Stimulated activated CD4-positive, alpha-beta T cell treated with anti-CD3 and anti-CD28 coated beads, Interleukin-4, amount 100 ng/mL, for 4 hours (primary cell): ENCODE data around the gene APH1A.
"Not testable (repeated sequence)": the region's sequence is repeated elsewhere in the genome, so short reads cannot be mapped to it uniquely, and the experiment has no call there.

Source experiments
- DNase-seq, 2 experiments: peaks; one replicate each; pipeline ENCODE4 v3.0.0-alpha.2; 2020

The APH1A gene

DNA sequence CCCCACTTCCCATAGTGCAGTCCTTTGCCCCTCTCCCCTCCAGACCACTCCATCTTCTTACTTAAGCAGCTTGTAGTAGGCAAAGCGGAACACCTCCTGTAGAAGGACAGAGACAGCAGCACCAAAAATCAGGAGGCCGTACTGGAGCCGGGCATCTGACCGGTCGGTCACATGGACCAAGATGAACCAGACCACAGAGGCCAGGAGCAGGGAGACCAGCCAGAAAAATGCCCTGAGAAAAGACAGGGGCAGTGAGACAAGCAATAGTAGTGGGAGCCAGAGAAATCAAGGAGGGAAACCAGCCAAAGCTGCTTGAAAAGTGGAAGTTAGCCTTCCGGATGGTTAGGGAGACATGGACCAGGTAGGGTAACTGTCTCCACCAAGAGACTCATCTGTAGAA, 920 bp downstream of the APH1A start:
- no peak for DNase-seq

- DNase-seq, result no peak
Observed at GRCh38 chr1:150263549-150263948, 5.3 kb downstream of the APH1A start.

DNA sequence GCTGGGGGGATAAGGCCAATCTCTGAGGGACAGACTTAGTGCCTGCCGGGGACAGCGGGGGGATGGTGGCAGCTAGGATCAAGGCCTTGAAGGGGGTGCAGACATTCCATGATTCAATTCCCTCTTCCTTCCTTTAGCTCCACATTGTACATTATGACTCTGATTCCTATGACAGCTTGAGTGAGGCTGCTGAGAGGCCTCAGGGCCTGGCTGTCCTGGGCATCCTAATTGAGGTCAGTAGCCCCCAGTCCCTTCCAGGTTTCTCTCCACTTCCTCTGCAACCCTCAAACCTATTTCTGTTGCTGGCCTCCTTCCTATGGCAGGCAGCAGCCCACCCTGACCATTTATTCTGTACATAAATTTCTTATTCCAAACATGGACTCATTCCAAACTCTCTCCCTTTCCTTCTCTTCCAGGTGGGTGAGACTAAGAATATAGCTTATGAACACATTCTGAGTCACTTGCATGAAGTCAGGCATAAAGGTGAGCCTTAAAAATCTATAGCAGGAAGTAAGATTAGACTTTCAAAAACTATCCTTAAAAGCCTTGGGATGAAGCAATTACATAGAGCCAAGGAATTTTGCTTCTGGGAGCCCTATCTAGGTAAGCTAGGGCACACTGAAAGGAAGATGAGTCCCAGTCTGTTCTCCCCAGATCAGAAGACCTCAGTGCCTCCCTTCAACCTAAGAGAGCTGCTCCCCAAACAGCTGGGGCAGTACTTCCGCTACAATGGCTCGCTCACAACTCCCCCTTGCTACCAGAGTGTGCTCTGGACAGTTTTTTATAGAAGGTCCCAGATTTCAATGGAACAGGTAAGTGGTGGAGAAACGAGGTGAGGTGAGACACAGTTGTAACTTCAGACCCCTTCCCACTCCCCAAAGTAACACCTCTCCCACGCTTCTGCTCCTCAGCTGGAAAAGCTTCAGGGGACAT, 6.2 kb downstream of the APH1A start:
- DNase-seq, result no peak

DNA sequence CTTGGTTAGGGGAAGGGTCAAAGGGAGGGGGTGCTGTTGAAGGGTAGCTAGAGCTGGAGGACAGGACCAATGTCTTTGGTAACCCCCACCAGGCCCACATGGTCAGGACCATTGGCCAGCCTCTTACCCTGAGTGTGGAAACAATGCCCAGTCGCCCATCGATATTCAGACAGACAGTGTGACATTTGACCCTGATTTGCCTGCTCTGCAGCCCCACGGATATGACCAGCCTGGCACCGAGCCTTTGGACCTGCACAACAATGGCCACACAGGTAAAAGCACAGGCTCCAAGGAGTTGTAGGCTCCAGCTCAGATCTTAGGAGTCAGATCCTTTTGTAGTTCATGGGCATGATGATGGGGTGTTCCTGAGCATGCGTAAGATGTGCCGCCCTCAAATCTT, 7.4 kb downstream of the APH1A start:
- no peak for DNase-seq

GRCh38 chr1:150259758-150260669, 8.8 kb downstream of the APH1A start:
- no peak for DNase-seq

- no peak for DNase-seq
Observed at GRCh38 chr1:150259217-150259616, 9.6 kb downstream of the APH1A start.

DNA sequence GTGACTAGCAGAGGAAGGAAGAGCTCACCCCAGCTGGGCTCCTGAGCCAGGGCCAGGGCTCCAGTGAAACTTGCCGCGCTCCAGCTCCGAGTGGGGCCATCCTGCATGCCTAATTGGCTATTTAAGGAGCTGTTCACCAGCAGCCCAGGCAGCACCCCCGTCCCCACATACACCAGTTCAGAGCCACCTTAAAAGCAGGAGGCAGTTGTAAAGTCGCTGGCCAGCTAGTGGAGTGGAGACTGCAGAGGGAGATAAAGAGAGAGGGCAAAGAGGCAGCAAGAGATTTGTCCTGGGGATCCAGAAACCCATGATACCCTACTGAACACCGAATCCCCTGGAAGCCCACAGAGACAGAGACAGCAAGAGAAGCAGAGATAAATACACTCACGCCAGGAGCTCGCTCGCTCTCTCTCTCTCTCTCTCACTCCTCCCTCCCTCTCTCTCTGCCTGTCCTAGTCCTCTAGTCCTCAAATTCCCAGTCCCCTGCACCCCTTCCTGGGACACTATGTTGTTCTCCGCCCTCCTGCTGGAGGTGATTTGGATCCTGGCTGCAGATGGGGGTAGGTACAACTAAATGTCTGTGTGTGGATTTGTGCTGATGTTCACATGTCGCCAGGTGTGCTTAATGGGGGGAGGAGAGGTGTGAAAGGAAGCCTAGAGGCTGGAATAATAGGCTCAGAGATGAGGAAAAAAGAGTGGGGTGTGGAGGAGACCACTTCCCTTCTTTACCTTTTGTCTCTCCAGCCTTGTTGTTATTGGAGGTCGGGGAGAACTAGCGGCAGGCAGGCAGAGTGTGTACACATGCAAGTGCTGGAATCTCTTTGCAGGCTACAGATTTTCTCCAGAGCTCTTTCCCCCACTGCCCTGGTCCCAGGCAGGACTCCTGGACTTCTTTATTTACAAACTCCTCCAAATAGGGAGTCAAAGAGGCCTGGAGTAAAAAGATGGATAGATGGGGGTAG, 10.9 kb downstream of the APH1A start, which contains the start of gene CA14:
Gene CA14, plus strand, starts transcription at position 151 of the 962 bp plus-strand sequence. Its CDS starts 355 bp downstream, at position 506.
- DNase-seq, result no peak

DNA sequence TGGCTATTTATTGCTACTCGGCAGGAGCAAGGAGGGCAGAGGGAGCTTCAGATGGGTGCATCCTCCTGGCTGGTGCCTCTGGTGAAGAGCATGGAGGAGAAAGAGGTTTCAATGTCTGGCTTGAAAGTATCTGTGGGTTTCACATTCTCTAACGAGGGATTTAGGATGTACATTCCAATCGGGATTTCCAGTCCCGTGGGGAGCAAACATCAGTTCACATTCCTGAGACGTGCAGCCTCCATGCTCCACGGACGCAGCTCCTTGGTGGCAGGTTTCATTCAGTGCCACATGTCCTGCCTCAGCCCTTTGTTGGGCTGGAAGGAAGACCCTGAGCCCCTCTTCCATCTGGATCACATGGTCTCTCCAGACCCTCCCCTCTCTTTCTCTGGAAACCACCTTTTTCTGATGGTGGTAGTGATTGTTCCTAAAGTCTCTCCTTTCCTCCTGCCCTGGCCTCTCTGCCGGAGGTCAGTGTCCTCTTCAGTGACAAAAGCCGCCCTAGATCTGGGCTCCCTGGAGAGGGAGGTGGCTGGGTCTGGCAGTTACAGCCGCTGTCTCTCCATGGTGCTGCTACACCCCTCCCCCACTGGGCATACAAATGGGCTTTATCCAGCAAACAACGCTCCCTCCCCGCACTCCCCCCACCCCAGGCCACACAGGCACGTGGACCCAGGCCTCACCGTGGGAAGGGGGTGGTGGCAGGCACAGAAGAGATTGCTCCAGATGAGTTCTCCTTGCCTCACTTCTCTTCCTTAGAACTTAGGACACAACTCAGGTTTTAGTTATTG, 12.1 kb downstream of the APH1A start:
- no peak for DNase-seq

DNA sequence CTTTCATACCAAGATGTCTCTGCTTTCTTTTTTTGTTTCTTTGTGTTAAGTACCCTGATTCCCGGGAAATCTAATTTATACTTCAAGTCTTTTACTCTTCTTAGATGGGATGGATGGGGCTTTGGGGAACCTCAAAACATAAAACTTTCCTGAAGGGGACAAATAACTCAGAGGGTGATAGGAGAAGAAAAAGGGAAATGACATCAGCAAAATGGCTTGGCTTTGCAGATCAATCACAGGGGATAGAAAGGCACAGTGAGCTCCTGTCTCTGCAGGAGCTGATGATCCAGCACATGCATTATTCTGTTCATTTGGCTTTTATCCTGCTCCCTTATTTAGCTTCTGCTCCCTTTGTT, 12.6 kb downstream of the APH1A start:
- no peak for DNase-seq

GRCh38 chr1:150249936-150250335, 18.9 kb downstream of the APH1A start:
- DNase-seq, result no peak

GRCh38 chr1:150243003-150243402, 25.8 kb downstream of the APH1A start:
- DNase-seq, result no peak

DNA sequence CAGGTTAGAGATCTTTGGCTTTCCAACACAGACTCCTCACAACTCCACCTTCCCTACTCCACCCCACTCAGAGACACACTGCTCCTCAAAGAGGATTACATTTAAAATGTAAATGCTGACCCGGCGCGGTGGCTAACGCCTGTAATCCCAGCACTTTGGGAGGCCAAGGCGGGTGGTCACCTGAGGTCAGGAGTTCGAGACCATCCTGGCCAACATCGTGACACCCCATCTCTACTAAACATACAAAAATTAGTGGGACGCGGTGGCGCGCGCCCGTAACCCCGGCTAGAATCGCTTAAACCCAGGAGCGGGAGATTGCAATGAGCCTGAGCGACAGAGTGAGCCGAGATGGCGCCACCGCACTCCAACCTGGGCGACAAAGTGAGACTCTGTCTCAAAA, 31.1 kb downstream of the APH1A start:
- DNase-seq, result no peak

- not testable (repeated sequence) for DNase-seq
Observed at GRCh38 chr1:150237176-150237575, 31.6 kb downstream of the APH1A start.

DNA sequence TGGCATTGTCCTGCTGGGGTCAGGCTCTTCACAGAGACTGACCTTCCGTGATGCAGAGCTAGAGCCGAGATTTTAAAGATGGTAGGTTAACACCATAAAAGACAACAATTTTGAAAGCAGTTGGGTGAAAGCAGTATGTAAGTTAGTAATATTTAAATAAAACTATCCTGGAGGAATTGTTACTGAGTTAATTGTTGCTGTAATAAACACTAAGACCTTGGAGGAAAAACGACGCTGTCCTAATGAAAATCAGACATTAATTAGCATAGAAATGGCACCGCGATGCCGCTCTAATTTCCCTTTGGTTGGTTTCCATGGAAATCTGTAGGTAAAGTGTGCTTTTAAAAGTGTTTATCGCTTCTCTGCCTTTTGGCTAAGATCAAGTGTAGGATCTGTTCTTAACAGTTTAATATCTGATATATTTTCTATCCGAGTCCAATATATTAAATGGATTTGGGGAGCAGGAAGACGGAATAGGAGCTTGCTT, 32.2 kb downstream of the APH1A start:
- no peak for DNase-seq

- peak; percentile 82 to 93 for DNase-seq
Observed at GRCh38 chr1:150235852-150236613, 32.8 kb downstream of the APH1A start, which contains the start of gene ANP32E. TSS of gene ANP32E (minus strand) at chr1:150236112. CDS start at chr1:150235786, 326 bp downstream.

DNA sequence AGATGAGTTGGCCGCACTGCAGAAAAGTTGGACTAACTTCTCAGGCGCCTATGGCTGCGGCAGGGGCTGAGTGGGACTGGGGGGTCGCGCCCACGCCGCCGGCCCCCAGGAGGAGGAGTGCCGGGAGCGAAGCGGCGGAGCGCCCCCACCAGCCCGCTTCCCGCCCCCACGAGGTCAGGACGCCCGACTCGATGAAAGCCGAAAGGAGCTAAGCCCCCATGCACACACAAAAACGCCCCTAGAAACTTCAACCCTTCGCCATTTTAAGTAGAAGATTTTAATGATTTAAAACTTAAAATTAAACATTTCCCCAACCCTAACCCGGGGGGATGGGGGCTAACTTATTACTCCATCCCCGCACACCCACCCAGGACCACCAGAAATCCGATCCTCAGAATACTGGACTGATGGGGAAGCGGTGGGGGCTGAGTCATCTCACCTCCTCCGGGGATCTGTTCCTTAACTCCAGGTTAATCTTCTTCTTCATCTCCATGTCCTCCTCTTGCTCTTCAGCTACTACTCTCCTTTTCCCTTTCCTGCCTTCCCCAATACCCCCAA, 33.4 kb downstream of the APH1A start:
- peak; percentile 24 to 30 for DNase-seq

DNA sequence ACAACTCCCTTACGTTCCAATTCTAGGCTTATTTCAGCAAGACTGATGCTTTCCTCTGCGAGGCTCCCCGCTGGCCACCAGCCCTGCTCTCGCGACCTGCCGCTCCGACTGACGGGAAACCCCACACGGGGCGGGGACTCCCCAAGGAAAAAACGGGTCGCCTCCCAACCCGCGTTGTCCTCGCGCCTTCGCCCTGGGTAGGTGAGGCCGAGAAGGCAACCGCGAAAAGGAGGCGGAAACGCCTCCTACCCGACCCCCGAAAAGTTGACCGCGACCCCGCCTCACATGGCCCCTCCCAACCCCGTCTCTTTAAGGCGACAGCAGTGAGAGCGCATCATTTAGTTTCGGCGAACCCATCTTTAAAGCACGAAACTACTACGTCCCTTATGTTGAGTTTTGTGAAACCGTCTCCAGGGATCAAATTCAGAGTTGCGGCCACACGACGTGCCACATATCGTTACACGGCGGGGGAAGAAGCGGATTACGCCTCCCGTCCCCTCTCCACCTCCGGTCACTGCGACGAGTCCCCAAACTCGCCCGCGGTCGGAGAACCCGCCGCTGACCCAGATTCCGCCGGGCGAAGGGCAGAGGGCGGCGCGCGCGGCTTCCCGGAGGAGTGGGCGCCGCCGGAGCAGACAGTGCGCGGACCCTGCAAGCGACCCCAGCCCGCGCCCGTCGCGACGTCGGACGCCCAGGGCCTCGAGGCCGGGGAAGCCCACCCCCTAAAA, 34.1 kb downstream of the APH1A start:
- peak; percentile 77 to 87 for DNase-seq

GRCh38 chr1:150234309-150234565, 34.6 kb downstream of the APH1A start:
- no peak for DNase-seq
